ENCODE results near the gene RIC8A. TPM values are rescaled to one million over a fixed set of nuclear protein-coding genes. Genes with fewer than 3 reads are reported as not detected.
"Not testable (repeated sequence)": the region's sequence is repeated elsewhere in the genome, so short reads cannot be mapped to it uniquely, and the experiment has no call there.

The RIC8A gene
- total RNA-seq = 100 to 1,000 TPM; 110 to 179 TPM

- H3K27ac Mint-ChIP-seq = peak within 1 kb of the TSS; percentile 99 to 100
- no peaks in the 10 kb centered on the region for H3K9me3 Mint-ChIP-seq
- peaks cover 46 to 49% of the 10 kb centered on the region in 2 donors for H3K36me3 Mint-ChIP-seq
Observed at GRCh38 chr11:207208-207862, at the start of gene RIC8A, which contains the start of gene BET1L. Gene RIC8A (plus strand): TSS chr11:207708. CDS start chr11:208855, 1,147 bp downstream. Gene BET1L (minus strand): TSS chr11:207399. CDS start chr11:207321, 78 bp downstream.

GRCh38 chr11:180242-180641 lies 27.3 kb upstream of the RIC8A start:
- not testable (repeated sequence) for ATAC-seq; DNase-seq (ENCODE audit: low spot score in 2 of 2); H3K36me3 Mint-ChIP-seq; H3K9me3 Mint-ChIP-seq; H3K27ac Mint-ChIP-seq

More at GRCh38 chr11:207208-207862, at the start of gene RIC8A, which contains the start of gene BET1L:
- DNase-seq (ENCODE audit: low spot score in 2 of 2) (peak; percentile 94 to 97), ATAC-seq (peak; percentile 80 to 87)

DNA sequence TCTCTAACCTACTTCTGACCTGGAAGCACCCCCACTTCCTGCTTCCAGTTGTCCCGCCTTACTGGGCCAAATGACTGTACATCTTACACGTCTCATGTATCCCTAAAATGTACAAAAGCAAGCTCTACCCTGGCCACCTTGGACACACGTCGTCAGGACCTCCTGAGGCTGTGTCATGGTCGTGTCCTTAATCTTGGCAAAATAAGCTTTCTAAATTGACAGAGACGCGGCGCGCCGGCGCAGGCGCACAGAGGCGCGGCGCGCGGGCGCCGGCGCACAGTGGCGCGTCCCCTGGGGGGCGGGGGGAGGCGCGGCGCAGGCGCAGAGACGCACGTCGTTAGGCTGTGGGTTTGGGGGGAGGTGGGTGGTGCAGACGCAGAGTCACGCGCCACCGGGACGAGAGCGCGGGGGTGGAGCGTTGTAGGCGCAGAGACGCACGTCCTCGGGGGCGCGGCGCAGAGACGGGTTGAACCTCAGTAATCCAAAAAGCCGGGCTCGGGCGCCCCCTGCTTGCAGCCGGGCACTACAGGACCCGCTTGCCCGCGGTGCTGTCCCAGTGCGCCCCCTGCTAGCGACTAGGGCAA lies 18.2 kb upstream of the RIC8A start:
- DNase-seq (ENCODE audit: low spot score in 2 of 2) = peak in 1 of 2 donors; percentile 55

GRCh38 chr11:189843-190311 lies 17.6 kb upstream of the RIC8A start:
- peak; percentile 83 to 85 for ATAC-seq
- not testable (repeated sequence) for H3K27ac Mint-ChIP-seq, H3K9me3 Mint-ChIP-seq, H3K36me3 Mint-ChIP-seq
- peak; percentile 32 to 81 for DNase-seq (ENCODE audit: low spot score in 2 of 2)

More for the DNA sequence above, 18.2 kb upstream of the RIC8A start:
- H3K27ac Mint-ChIP-seq, H3K36me3 Mint-ChIP-seq, H3K9me3 Mint-ChIP-seq: not testable (repeated sequence)
- peak in 1 of 2 donors; percentile 14 for ATAC-seq

- DNase-seq (ENCODE audit: low spot score in 2 of 2) = peak in 1 of 2 donors; percentile 53
- not testable (repeated sequence) for ATAC-seq, H3K9me3 Mint-ChIP-seq, H3K27ac Mint-ChIP-seq, H3K36me3 Mint-ChIP-seq
Observed at GRCh38 chr11:190546-190945, 17.0 kb upstream of the RIC8A start.

- H3K9me3 Mint-ChIP-seq = not testable (repeated sequence)
Observed at GRCh38 chr11:191490-192478, 15.7 kb upstream of the RIC8A start.

DNA sequence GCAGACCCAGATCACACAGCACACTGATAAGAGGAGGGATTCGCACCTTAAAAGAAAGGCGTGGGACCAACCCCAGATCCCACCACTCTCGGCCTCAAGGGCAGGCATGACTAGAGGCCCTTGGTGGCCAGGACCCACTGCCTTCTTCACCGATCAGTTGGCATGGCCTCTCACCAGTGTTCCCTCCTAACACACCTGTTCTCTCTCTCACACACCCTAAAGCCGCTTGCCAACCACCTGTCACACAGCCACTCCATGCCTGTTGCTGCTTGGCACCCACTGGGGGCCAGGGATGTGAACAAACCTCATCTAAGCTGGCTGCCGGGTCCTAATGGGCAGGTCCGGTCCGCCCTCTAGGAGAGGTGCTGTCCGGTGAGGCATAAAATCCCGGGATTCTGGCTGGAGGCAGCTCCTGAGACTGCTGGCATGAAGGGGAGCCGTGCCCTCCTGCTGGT lies 14.8 kb upstream of the RIC8A start, which contains the start of gene SCGB1C1:
Gene SCGB1C1, plus strand, starts transcription at position 405 of the 455 bp plus-strand sequence. Its CDS starts 22 bp downstream, at position 427.
- not testable (repeated sequence) for H3K27ac Mint-ChIP-seq; ATAC-seq; DNase-seq (ENCODE audit: low spot score in 2 of 2); H3K36me3 Mint-ChIP-seq; H3K9me3 Mint-ChIP-seq

More at GRCh38 chr11:191490-192478, 15.7 kb upstream of the RIC8A start:
- DNase-seq (ENCODE audit: low spot score in 2 of 2) = peak; percentile 8 to 54
- not testable (repeated sequence) for H3K36me3 Mint-ChIP-seq, H3K27ac Mint-ChIP-seq
- peak; percentile 59 to 61 for ATAC-seq

DNA sequence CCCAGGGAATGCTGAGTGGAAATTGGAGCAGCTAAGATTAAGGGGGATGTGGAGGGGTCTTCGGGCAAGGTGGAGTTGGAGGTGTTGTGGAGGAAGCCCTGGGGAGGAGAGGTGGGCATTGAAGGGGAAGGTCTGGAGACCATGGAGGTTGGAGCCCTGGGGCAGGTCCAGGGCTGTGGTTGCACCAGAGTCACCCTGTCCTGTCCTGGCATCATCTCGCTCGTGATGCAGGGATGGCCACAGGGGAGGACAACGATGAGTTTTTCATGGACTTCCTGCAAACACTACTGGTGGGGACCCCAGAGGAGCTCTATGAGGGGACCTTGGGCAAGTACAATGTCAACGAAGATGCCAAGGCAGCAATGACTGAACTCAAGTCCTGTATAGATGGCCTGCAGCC lies 14.0 kb upstream of the RIC8A start:
- peak in 1 of 2 donors; percentile 55 for DNase-seq (ENCODE audit: low spot score in 2 of 2)
- ATAC-seq, H3K9me3 Mint-ChIP-seq, H3K36me3 Mint-ChIP-seq, H3K27ac Mint-ChIP-seq: not testable (repeated sequence)

- peak overlapping the region in 1 of 2 donors; percentile 89 for H3K27ac Mint-ChIP-seq
- peak in 1 of 2 donors; percentile 2 for DNase-seq (ENCODE audit: low spot score in 2 of 2)
Observed at GRCh38 chr11:196786-197731, 10.4 kb upstream of the RIC8A start.

GRCh38 chr11:197741-198235 lies 9.7 kb upstream of the RIC8A start:
- ATAC-seq = no peak
- DNase-seq (ENCODE audit: low spot score in 2 of 2) = peak in 1 of 2 donors; percentile 1
- H3K9me3 Mint-ChIP-seq = no peaks in the 10 kb centered on the region
- peaks cover 0 to 1% of the 10 kb centered on the region in 2 donors for H3K36me3 Mint-ChIP-seq
- peak overlapping the region in 1 of 2 donors; percentile 89 for H3K27ac Mint-ChIP-seq

More at GRCh38 chr11:196786-197731, 10.4 kb upstream of the RIC8A start:
- Mint-ChIP-seq H3K36me3 (no peaks in the 10 kb centered on the region), H3K9me3 (no peaks in the 10 kb centered on the region)
- ATAC-seq = peak in 1 of 2 donors; percentile 16

DNA sequence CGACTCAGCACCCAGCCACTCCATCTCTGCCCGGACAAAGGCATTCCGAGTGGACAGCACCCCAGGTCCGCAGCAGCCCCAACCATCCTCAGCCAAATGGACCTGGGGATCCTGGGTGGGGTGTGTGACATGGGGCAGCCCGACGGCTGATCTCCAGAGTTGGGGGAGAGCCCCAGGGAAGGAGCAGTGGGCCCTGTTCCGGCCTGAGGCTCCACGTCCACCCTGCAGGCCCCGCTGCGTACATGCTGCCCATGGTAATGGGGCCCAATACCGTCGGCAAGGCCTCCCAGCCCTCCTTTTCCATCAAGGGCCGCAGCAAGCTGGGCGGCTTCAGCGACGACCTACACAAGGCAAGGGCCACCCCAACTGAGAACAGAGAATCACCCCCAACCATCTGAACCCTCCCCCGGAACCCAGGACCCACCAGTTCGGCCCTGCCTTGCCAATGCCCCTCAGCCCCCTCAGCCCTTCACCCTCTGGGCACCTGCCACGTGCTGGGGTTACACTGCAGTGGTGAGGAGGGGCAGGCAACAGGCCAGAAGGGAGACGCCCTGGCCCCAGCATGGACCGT lies 9.2 kb upstream of the RIC8A start:
- DNase-seq (ENCODE audit: low spot score in 2 of 2) (peak in 1 of 2 donors; percentile 1), ATAC-seq (no peak)
- H3K36me3 Mint-ChIP-seq = peaks cover 0 to 6% of the 10 kb centered on the region in 2 donors
- H3K27ac Mint-ChIP-seq = peak overlapping the region; percentile 86 to 89
- H3K9me3 Mint-ChIP-seq = no peaks in the 10 kb centered on the region

DNA sequence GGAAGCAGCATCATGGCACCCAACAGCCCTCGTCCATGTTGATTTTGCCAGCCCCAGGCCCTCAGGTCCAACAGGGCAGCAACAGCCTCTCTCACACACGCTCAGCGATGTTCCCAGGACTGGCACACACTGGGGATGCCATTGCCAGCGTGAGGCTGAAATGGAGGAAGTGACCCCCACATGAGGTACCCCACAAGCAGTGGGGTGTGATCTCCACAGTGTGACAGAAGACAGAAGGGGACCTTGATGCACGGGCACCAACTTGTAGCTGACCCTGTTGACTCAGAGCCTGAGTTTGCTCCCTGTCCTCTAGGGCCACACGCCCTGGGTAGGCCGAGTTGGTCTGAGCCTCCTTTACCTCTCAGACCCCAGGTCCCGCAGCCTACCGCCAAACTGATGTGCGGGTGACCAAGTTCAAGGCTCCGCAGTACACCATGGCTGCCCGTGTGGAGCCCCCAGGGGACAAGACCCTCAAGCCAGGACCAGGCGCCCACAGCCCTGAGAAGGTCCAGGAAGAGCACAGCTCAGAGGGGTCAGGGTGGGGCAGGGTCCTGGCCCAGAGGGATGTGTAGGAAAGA lies 8.4 kb upstream of the RIC8A start:
- ATAC-seq (no peak), DNase-seq (ENCODE audit: low spot score in 2 of 2) (peak in 1 of 2 donors; percentile 1)
- Mint-ChIP-seq H3K27ac (no peak overlapping the region), H3K9me3 (no peaks in the 10 kb centered on the region), H3K36me3 (peaks cover 0 to 10% of the 10 kb centered on the region in 2 donors)

GRCh38 chr11:199782-200181 lies 7.7 kb upstream of the RIC8A start:
- Mint-ChIP-seq H3K27ac (peak overlapping the region in 1 of 2 donors; percentile 86), H3K36me3 (peaks cover 0 to 10% of the 10 kb centered on the region in 2 donors), H3K9me3 (no peaks in the 10 kb centered on the region)
- DNase-seq (ENCODE audit: low spot score in 2 of 2) = peak in 1 of 2 donors; percentile 2
- ATAC-seq = no peak

DNA sequence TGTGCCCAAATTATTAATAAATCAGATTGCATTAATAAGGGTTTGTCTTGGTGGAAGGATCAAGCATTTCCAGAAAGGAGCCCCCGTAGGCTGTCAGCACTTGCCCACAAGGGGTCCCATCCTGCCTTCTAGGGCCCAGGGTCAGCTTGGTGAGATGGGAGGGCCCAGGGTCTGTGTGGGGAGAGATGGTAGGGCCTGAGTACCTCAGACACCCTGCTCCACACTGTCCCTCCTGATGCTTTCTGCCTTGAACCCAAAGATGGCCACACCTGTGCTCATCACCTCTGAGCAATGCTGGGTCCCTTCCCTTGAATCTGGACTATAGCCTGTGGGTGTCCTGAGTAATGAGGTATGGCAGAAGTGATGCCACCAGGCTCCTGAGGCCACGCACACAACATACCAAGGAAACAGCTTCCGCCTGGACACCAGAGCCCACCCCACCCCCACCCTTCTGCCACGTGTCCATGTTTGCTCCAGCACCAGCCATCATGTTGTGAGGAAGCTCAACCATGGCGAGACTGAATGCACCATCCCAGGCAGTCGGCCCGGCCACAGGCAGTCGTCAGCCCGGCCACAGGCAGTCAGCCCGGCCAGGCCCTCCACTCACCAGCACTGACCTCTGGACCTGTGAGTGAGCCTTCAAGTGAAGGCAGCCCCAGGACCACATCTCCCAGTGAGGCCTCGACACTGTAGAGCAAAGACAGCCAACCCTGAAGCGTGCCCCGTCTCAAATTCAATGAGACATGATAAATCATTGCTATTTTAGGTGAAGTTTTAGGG lies 7.1 kb upstream of the RIC8A start:
- ATAC-seq (no peak), DNase-seq (ENCODE audit: low spot score in 2 of 2) (no peak)
- no peaks in the 10 kb centered on the region for H3K9me3 Mint-ChIP-seq
- peak overlapping the region; percentile 44 to 86 for H3K27ac Mint-ChIP-seq
- peaks cover 0 to 10% of the 10 kb centered on the region in 2 donors for H3K36me3 Mint-ChIP-seq
